ENCODE results near the gene GTPBP6.

GTPBP6 gene

DNA sequence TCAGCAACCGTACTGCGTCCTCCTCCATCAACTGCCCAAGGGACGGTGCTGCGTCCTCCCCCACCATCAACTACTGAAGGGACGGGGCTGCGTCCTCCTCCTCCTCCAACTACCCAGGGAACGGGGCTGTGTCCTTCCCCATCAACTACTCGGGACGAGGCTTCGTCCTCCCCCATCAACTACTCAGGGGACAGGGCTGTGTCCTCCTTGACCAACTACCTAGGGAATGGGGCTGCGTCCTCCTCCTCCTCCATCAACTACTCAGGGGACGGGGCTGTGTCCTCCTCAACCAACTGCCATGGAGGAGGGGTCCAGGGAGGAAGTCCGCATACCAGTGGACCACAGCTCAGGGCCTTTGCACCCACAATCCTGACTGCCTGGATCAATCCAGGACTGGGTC is 43.8 kb upstream of the GTPBP6 start:
- Histone ChIP-seq H3K36me3 (replicated peaks) (no peaks in the 10 kb centered on the region), H3K27me3 (replicated peaks) (no peaks in the 10 kb centered on the region), H3K4me3 (ENCODE audit: low read depth, low read length) (no peak overlapping the region), H3K27ac (no peak overlapping the region)
- in situ Hi-C loops (cut with HindIII; ENCODE audit: low pct_ligation_motif_present, low sequenced_read_pairs): no loop called here
- TF ChIP-seq, protein P1, sequence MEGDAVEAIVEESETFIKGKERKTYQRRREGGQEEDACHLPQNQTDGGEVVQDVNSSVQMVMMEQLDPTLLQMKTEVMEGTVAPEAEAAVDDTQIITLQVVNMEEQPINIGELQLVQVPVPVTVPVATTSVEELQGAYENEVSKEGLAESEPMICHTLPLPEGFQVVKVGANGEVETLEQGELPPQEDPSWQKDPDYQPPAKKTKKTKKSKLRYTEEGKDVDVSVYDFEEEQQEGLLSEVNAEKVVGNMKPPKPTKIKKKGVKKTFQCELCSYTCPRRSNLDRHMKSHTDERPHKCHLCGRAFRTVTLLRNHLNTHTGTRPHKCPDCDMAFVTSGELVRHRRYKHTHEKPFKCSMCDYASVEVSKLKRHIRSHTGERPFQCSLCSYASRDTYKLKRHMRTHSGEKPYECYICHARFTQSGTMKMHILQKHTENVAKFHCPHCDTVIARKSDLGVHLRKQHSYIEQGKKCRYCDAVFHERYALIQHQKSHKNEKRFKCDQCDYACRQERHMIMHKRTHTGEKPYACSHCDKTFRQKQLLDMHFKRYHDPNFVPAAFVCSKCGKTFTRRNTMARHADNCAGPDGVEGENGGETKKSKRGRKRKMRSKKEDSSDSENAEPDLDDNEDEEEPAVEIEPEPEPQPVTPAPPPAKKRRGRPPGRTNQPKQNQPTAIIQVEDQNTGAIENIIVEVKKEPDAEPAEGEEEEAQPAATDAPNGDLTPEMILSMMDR (IDR thresholded peaks at IDR 0.05; ENCODE audit: low read depth, low read length, missing control alignments): no peak
- no peak for DNase-seq

DNA sequence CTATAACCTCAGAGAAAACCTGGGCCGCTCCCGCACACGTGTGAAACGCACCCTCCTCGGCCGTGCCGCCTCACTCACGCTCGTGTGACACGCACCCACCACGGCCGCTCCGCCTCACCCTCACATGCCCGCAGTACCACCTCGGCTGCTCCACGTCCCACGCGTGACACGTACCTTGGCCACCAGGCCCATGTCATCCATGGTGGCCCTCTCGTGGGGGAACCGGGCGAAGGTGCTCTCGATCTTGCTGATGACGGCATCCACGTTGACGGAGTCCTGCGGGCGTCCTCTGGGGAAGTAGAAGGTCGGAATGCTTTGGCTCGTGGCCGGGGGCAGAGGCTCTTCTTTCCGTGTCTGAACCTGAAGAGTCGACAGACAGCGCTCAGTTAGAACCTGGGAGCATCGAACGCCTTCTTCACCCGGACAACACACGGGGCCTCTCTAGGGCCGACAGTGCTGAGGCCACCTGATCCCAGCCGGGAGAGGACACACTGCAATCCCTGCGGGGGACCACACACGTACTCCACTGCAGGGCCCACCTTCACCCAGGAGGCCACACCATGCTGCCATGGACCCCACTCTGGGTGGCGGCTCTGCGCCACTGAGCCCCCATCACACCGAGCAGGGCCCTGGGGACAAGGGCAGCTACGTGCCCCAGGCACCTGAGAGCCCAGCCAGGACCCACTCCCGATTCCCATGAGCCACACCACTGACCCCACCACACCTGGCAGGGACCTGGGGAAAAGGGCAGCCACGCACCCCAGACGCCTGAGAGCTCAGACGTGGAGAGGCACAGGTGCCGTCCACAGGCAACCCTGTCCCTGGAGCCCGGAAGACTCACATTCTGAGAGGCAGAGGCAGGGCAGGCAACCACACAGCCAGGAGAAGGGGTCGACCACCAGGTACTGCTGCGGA is 42.9 kb upstream of the GTPBP6 start:
- Histone ChIP-seq H3K27me3 (replicated peaks) (no peaks in the 10 kb centered on the region), H3K4me3 (ENCODE audit: low read depth, low read length) (no peak overlapping the region), H3K36me3 (replicated peaks) (no peaks in the 10 kb centered on the region), H3K27ac (no peak overlapping the region)
- in situ Hi-C loops (cut with HindIII; ENCODE audit: low pct_ligation_motif_present, low sequenced_read_pairs): no loop called here
- TF ChIP-seq, protein P1 (IDR thresholded peaks at IDR 0.05; ENCODE audit: low read depth, low read length, missing control alignments): no peak
- no peak for DNase-seq

DNA sequence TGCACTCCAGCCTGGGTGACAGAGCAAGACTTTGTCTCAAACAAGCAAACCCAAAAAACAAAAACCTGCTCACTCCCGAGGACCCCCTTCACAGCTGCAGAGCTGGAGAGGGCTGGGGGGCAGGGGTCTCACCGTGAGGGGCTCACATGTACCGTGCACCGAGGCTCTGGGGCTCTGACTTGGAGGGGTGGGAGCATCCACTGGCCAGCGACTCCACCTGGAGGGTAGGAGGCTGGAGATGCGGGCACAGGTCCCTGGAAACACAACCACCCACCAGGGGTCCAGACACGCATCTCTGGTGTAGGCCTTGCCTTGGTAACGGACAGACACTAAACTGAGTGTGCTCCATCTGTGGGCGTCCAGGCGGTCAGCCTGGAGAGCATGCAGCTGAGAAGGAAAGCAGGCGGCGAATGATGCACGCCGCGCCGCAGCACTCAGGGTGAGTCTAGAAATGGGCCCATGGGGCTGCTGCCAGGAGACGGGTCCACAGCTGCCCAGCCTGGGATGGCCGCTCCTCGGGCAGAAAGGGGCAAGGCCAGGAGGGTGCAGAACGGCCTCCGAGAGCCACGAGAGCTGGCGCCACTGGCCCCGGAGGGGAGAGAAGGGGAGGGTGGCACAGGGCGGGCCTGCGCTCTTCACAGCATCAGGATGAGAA is 42.0 kb upstream of the GTPBP6 start:
- no peaks in the 10 kb centered on the region for H3K36me3 ChIP-seq (replicated peaks)
- in situ Hi-C loops (cut with HindIII; ENCODE audit: low pct_ligation_motif_present, low sequenced_read_pairs): no loop called here

DNA sequence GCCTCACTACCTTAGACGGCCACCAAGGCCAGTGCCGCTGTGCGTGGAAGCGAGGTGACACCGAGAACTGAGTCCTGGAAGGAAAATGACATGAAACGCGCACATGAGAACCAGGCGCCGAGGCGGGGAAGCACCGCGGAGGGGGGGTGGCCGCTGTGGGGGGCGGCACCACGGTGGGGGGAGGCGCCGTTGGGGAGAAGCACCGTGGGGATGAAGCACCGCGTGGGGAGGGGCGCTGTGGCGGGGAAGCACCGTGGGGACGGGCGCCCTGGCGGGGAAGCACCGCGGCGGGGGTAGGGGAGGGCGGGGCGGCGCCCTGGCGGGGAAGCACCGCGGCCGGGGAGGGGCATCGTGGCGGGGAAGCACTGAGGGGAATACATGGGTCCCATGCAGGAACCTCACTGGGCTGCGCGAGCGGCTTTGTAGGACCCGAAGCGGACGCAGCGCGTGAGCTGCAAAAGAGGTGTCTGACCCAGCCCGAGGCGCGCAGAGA is 40.1 kb upstream of the GTPBP6 start:
- TF ChIP-seq, protein P1 (IDR thresholded peaks at IDR 0.05; ENCODE audit: low read depth, low read length, missing control alignments): no peak
- no peak overlapping the region for H3K27ac ChIP-seq
- no peaks in the 10 kb centered on the region for H3K36me3 ChIP-seq (replicated peaks)
- no peak for DNase-seq
- in situ Hi-C loops (cut with HindIII; ENCODE audit: low pct_ligation_motif_present, low sequenced_read_pairs): no loop called here
- no peaks in the 10 kb centered on the region for H3K27me3 ChIP-seq (replicated peaks)
- no peak overlapping the region for H3K4me3 ChIP-seq (ENCODE audit: low read depth, low read length)

More for the DNA sequence above, 42.0 kb upstream of the GTPBP6 start:
- no peaks in the 10 kb centered on the region for H3K27me3 ChIP-seq (replicated peaks)
- no peak overlapping the region for H3K4me3 ChIP-seq (ENCODE audit: low read depth, low read length)
- TF ChIP-seq, protein P1 (IDR thresholded peaks at IDR 0.05; ENCODE audit: low read depth, low read length, missing control alignments): no peak
- no peak for DNase-seq
- H3K27ac ChIP-seq: no peak overlapping the region

DNA sequence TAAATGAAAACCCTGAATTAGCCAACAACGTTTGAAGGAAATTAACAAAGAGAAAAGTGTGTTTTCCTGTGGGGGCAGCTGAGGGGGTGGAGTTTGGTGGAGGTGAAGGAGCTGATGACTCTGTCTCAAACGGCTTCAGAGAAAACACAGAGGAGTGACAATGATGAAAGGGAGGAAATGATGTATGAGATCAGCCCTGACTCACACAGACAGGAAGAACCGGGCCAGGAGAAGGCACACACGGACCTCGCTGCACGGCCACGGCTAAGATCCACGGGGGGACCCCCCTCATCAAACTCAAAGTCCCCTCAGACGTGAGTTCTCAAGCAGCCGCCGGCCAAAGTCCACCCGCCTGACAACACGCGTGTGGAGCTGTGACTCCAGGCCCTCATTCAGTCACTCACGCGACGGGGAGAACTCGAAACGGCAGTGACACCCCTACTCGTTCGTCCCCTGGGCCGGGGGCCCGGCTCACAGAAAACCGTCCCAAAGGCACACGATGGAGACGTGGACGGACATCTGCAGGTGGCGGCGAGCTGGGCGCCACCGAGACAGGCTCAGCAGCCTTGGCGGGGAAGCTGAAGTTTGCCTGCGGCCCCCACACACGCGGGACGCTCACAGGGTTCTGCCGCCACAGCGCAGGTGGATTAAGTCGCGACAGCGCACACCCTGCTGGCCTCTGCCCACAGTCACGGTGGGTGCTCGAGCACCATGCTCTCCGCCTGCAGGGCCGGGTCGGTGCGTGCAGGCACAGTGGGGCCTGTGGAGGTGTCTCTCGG is 39.3 kb upstream of the GTPBP6 start:
- DNase-seq: peak; percentile 40

More for the DNA sequence above, 39.3 kb upstream of the GTPBP6 start:
- in situ Hi-C loops (cut with HindIII; ENCODE audit: low pct_ligation_motif_present, low sequenced_read_pairs): no loop called here
- TF ChIP-seq, protein P1 (IDR thresholded peaks at IDR 0.05; ENCODE audit: low read depth, low read length, missing control alignments): no peak
- H3K27ac ChIP-seq: no peak overlapping the region
- H3K4me3 ChIP-seq (ENCODE audit: low read depth, low read length): no peak overlapping the region
- H3K36me3 ChIP-seq (replicated peaks): no peaks in the 10 kb centered on the region
- no peaks in the 10 kb centered on the region for H3K27me3 ChIP-seq (replicated peaks)

Data from brain microvascular endothelial cell (primary cell).